Natural killer cell (primary cell): ENCODE results near the gene ASB4. TPM values are rescaled to one million over a fixed set of nuclear protein-coding genes. Genes with fewer than 3 reads are reported as not detected.

Experiments
- ATAC-seq, 3 donors: fragments of 150-1000 bp in 2 of 3; fragments of 200-7000 bp in 1 of 3; cut with Tn5 transposase; 1 replicate in 1 of 3; 2 replicates in 2 of 3; pipeline ENCODE4 v1.10.0; 2021; ENCODE audit warnings: mild to moderate bottlenecking in 2 of 3, moderate library complexity in 2 of 3
- DNase-seq, 2 donors: peaks; one replicate each; pipeline versions ENCODE4 v3.0.0 to v3.0.0-alpha.2; 2013 to 2021; ENCODE audit warnings: mixed read lengths in 1 of 2
- H3K27ac ChIP-seq: one replicate; pipeline ENCODE4 v1.5.1; 2013; ENCODE audit warnings: mild to moderate bottlenecking, low read length
- H3K27me3 ChIP-seq: one replicate; pipeline ENCODE4 v1.6.1; 2013; ENCODE audit warnings: low read length; ENCODE audit not compliant: control insufficient read depth, insufficient read depth
- H3K36me3 ChIP-seq: one replicate; pipeline ENCODE4 v1.6.1; 2013; ENCODE audit warnings: low read length; ENCODE audit not compliant: control insufficient read depth, insufficient read depth
- H3K4me1 ChIP-seq: one replicate; pipeline ENCODE4 v1.6.1; 2013; ENCODE audit warnings: low read length; ENCODE audit not compliant: control insufficient read depth, insufficient read depth
- H3K4me3 ChIP-seq: one replicate; pipeline ENCODE4 v1.5.1; 2013; ENCODE audit warnings: low read length
- H3K9me3 ChIP-seq: one replicate; pipeline ENCODE4 v1.6.1; 2013; ENCODE audit warnings: low read length; ENCODE audit not compliant: control insufficient read depth, insufficient read depth
- H3K27ac Mint-ChIP-seq, 2 donors: one replicate each; pipeline ENCODE4 v1.8.0; 2022; ENCODE audit warnings: mild to moderate bottlenecking in 2 of 2, mixed read lengths in 2 of 2, moderate library complexity in 1 of 2
- H3K27me3 Mint-ChIP-seq, 2 donors: one replicate each; pipeline ENCODE4 v1.8.0; 2022; ENCODE audit warnings: low read depth in 2 of 2, mixed read lengths in 2 of 2
- H3K36me3 Mint-ChIP-seq: one replicate; pipeline ENCODE4 v1.8.0; 2022; ENCODE audit warnings: mixed read lengths
- H3K4me1 Mint-ChIP-seq, 2 donors: one replicate each; pipeline ENCODE4 v1.8.0; 2022; ENCODE audit warnings: mixed read lengths in 2 of 2
- H3K4me3 Mint-ChIP-seq: one replicate; pipeline ENCODE4 v1.8.0; 2022; ENCODE audit warnings: mild to moderate bottlenecking, moderate library complexity, mixed read lengths
- H3K9me3 Mint-ChIP-seq, 2 donors: one replicate each; pipeline ENCODE4 v1.8.0; 2022; ENCODE audit warnings: mixed read lengths in 2 of 2
- WGBS: methylation state at CpG from one replicate; pipeline ENCODE4 v1.1.7; 2013; ENCODE audit warnings: missing lambda C conversion rate; ENCODE audit not compliant: insufficient coverage; 5-methylcytosine and 5-hydroxymethylcytosine counted together
- intact Hi-C: fragments of 100-400 bp; cut with micrococcal nuclease; formaldehyde crosslinking; loops from one replicate; pipeline ENCODE4 v1.14.2; 2022
- total RNA-seq, 4 donors: library from RNA; stranded (reverse); fragments of 120-200 nt in 1 of 4; gene quantifications; one replicate each; pipeline versions ENCODE4 v1.2.3 to v1.2.4, GENCODE V29; 2013 to 2022
- TF ChIP-seq, protein P1 (sequence below): fragments of 200-600 bp; IDR thresholded peaks from one replicate; pipeline ENCODE4 v1.8.0; 2022; ENCODE audit warnings: antibody characterized with exemption

Gene ASB4
- total RNA-seq, 3 donors from 2014 or later (not counting 1 experiment from before 2014, with no cell fraction given) = not detected

DNA sequence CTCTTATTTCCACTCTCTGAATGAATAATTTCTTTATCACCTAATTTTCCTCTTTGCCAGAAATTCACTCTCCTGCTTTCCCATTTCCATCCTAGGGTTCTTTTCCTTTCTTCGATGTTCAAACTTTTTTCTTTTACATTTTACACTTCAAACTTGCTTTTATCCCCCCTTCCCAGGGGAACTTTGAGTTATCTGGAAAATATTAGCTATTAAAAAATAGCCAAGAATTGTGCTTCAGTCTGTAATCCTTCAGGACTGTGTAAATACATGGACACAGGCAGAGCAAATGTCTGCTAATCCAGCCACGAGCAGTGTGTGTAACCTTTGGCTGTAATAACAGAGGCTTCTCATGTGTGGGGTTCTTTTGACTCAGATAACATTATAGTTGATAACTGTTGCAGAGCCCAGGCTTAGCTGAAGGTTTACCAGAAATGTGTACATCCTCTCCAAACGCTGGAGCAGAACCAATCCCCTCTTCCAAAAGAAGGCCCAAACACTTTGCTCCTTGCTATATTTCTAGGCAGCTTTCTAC lies 4.6 kb downstream of the ASB4 start:
- WGBS = 65% methylated on average over 3 of the region's 3 CpGs
- Mint-ChIP-seq H3K9me3 (no peaks in the 10 kb centered on the region), H3K4me1 (no peaks in the 10 kb centered on the region), H3K36me3 (no peaks in the 10 kb centered on the region), H3K4me3 (no peak overlapping the region), H3K27me3 (peaks cover 4 to 17% of the 10 kb centered on the region in 2 donors), H3K27ac (no peak overlapping the region)
- no peak overlapping the region for H3K27ac ChIP-seq
- TF ChIP-seq, protein P1, sequence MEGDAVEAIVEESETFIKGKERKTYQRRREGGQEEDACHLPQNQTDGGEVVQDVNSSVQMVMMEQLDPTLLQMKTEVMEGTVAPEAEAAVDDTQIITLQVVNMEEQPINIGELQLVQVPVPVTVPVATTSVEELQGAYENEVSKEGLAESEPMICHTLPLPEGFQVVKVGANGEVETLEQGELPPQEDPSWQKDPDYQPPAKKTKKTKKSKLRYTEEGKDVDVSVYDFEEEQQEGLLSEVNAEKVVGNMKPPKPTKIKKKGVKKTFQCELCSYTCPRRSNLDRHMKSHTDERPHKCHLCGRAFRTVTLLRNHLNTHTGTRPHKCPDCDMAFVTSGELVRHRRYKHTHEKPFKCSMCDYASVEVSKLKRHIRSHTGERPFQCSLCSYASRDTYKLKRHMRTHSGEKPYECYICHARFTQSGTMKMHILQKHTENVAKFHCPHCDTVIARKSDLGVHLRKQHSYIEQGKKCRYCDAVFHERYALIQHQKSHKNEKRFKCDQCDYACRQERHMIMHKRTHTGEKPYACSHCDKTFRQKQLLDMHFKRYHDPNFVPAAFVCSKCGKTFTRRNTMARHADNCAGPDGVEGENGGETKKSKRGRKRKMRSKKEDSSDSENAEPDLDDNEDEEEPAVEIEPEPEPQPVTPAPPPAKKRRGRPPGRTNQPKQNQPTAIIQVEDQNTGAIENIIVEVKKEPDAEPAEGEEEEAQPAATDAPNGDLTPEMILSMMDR = no peak
- H3K36me3 ChIP-seq = no peaks in the 10 kb centered on the region
- ATAC-seq = no peak
- H3K4me3 ChIP-seq = no peak overlapping the region
- H3K9me3 ChIP-seq = no peaks in the 10 kb centered on the region
- H3K27me3 ChIP-seq = no peaks in the 10 kb centered on the region
- intact Hi-C loops = no loop called here
- no peaks in the 10 kb centered on the region for H3K4me1 ChIP-seq
- no peak for DNase-seq

DNA sequence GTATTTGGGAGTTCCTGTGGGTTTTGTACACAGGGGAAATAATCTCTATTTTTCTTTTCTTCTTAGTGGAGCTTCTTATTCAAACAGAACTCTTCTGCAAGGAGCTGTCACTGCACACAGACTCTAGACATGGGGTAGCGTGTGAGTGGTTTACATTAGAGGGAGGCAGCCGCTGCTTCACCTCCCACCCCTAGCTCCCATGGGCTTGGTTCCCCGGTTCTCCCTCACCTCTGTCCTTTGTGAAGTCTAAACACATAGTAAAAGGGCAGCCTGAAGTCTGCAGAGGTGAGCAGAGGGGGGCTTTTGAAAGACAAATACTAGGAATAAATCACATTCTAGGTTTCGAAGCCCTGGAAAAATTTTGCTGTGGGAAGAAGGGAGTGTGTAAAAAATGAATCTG lies 5.5 kb downstream of the ASB4 start:
- TF ChIP-seq, protein P1 = no peak
- no peaks in the 10 kb centered on the region for H3K9me3 Mint-ChIP-seq
- Histone ChIP-seq H3K9me3 (no peaks in the 10 kb centered on the region), H3K27me3 (no peaks in the 10 kb centered on the region), H3K36me3 (no peaks in the 10 kb centered on the region), H3K4me3 (no peak overlapping the region), H3K4me1 (no peaks in the 10 kb centered on the region), H3K27ac (no peak overlapping the region)
- no peak overlapping the region for H3K27ac Mint-ChIP-seq
- DNase-seq = no peak
- no peaks in the 10 kb centered on the region for H3K4me1 Mint-ChIP-seq
- H3K36me3 Mint-ChIP-seq = no peaks in the 10 kb centered on the region
- peaks cover 2 to 17% of the 10 kb centered on the region in 2 donors for H3K27me3 Mint-ChIP-seq
- ATAC-seq = no peak
- no peak overlapping the region for H3K4me3 Mint-ChIP-seq
- intact Hi-C loops = no loop called here
- WGBS = 88% methylated on average over 2 of the region's 4 CpGs

DNA sequence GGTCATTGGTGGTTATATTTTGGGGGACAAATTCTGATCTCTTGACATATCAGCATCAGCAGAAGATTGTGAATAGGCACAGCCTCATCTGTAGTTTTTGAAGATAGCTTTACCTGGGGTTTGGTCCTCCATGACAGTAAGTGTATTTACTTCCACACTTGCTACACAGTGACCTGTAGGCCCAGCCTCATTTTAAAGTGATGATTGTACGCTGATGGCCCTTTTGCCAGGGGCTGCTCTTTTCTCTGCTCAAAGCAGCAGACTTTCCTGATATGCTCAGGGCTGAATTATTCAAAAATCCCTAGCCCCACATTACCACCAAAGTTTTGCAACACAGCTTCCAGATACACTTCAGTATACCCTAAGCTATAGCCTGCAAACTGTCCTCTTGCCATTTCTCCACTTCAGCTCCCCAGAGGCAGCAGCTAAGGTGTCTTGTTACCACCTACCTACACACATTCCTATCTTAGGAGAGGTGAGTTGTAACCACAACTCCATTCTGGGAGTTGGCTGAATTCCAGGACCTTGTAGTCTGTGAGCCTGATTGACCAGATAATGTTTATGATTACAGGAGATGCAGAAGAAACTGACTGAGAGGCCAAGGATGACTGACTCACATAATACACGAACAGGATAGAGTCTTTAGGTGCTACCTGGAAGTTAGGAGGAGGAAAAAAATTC lies 6.0 kb downstream of the ASB4 start:
- Mint-ChIP-seq H3K4me3 (no peak overlapping the region), H3K9me3 (no peaks in the 10 kb centered on the region), H3K36me3 (no peaks in the 10 kb centered on the region), H3K27me3 (peaks cover 2 to 17% of the 10 kb centered on the region in 2 donors), H3K27ac (no peak overlapping the region), H3K4me1 (no peaks in the 10 kb centered on the region)
- Histone ChIP-seq H3K27ac (no peak overlapping the region), H3K4me1 (no peaks in the 10 kb centered on the region), H3K9me3 (no peaks in the 10 kb centered on the region), H3K27me3 (no peaks in the 10 kb centered on the region), H3K36me3 (no peaks in the 10 kb centered on the region), H3K4me3 (no peak overlapping the region)
- no peak for ATAC-seq
- TF ChIP-seq, protein P1 = no peak
- 92% methylated on average over 2 of the region's 2 CpGs for WGBS
- intact Hi-C loops = no loop called here
- DNase-seq = no peak

DNA sequence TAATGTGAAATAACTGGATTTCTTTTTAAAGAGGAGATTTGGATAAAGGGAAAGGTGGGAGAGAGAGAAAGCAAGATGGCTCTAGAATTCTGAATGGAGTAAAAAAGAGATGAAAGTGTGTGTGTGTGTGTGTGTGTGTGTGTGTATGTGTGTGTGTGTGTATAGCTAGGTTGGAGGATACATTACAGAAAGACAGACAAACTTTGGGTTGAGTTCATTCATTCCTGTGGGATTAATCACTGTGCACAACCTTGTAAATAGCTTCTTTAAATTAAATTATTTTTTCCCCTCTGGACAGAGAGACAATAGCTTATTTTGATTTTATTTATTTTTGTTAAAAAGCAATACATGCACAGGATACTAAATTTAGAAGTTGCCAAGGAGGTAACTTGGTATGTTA lies 7.5 kb downstream of the ASB4 start:
- Mint-ChIP-seq H3K9me3 (no peaks in the 10 kb centered on the region), H3K4me1 (no peaks in the 10 kb centered on the region), H3K36me3 (no peaks in the 10 kb centered on the region), H3K27me3 (peaks cover 2 to 17% of the 10 kb centered on the region in 2 donors), H3K4me3 (no peak overlapping the region), H3K27ac (no peak overlapping the region)
- H3K27me3 ChIP-seq = no peaks in the 10 kb centered on the region
- intact Hi-C loops = no loop called here
- H3K27ac ChIP-seq = no peak overlapping the region
- no peak overlapping the region for H3K4me3 ChIP-seq
- H3K9me3 ChIP-seq = no peaks in the 10 kb centered on the region
- DNase-seq = no peak
- TF ChIP-seq, protein P1 = no peak
- ATAC-seq = no peak
- no peaks in the 10 kb centered on the region for H3K36me3 ChIP-seq
- no peaks in the 10 kb centered on the region for H3K4me1 ChIP-seq
